HG03442 (cell line): ENCODE measurements around the gene PCDH17.

Experiments used
- ATAC-seq: cut with Tn5 transposase; IDR thresholded peaks from one replicate; pipeline ENCODE4 v1.9.1; 2021; ENCODE audit warnings: mild to moderate bottlenecking, moderate library complexity; ENCODE audit not compliant: unreplicated experiment

The PCDH17 gene

GRCh38 chr13:57724486-57725272 is 93.1 kb downstream of the PCDH17 start:
- ATAC-seq = no peak

- no peak for ATAC-seq
These were observed 93.9 kb downstream of the PCDH17 start for GRCh38 chr13:57725480-57725879.

GRCh38 chr13:57726981-57727380 is 95.4 kb downstream of the PCDH17 start:
- no peak for ATAC-seq

GRCh38 chr13:57734306-57734705 is 102.8 kb downstream of the PCDH17 start:
- ATAC-seq = no peak

- no peak for ATAC-seq
These were observed 107.5 kb downstream of the PCDH17 start for GRCh38 chr13:57739089-57739488.

- ATAC-seq = no peak
These were observed 108.1 kb downstream of the PCDH17 start for GRCh38 chr13:57739543-57740190.

GRCh38 chr13:57740719-57741118 is 109.2 kb downstream of the PCDH17 start:
- ATAC-seq = no peak

GRCh38 chr13:57748096-57748495 is 116.6 kb downstream of the PCDH17 start:
- ATAC-seq = no peak

GRCh38 chr13:57760951-57761350 is 129.4 kb downstream of the PCDH17 start:
- no peak for ATAC-seq

- ATAC-seq = no peak
These were observed 132.1 kb downstream of the PCDH17 start for GRCh38 chr13:57763689-57764088.
